NCI-H446 (cell line): ENCODE data around the gene GRID1.
A peak's percentile ranks its signal among the peaks of the same experiment; 100 is the strongest.

Experiments
- DNase-seq, 2 experiments: peaks; one replicate each; lab custom pipeline; 2025; lab: John Stamatoyannopoulos, UW

Gene GRID1

DNA sequence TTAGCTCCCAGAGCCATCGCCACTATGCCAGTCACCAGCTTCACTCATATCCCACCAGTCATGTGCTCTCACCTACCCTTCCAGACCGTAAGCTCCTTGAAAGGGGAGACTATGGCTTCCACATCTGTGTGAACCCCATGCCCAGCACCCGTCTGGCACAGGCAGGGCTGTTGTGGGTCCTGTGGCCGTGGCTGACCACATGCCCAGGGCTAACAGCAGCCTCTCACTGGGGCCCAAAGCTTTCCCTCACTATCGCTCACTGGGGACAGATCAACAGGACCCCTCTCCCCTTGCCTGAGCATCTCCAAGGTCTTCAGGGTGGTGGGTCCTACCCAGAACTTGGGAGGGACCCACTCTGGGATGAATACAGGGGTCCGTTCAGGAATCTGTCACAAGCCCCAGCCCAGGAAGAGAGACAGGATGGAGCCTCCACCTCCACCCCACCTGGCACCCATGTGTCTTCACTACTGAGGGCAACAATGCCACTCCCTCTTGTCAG is 303.9 kb downstream of the GRID1 start:
- DNase-seq: no peak

DNA sequence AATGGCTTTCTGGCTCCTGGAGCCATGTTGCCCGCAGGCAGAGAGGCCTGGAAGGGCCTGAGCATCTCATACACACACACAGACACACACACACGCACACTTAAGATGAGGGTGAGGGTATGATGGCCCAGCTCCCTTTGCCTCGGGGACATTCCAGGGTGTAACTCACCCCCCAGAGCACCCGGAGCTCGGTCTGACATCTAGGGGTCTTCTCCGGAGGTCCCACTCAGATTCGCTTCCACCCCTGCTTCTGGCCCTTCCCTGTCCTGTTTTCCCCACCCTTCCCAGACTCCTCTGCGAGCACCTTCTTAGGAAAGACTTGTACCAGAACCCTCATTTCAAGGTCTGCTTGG is 304.4 kb downstream of the GRID1 start:
- no peak for DNase-seq

DNA sequence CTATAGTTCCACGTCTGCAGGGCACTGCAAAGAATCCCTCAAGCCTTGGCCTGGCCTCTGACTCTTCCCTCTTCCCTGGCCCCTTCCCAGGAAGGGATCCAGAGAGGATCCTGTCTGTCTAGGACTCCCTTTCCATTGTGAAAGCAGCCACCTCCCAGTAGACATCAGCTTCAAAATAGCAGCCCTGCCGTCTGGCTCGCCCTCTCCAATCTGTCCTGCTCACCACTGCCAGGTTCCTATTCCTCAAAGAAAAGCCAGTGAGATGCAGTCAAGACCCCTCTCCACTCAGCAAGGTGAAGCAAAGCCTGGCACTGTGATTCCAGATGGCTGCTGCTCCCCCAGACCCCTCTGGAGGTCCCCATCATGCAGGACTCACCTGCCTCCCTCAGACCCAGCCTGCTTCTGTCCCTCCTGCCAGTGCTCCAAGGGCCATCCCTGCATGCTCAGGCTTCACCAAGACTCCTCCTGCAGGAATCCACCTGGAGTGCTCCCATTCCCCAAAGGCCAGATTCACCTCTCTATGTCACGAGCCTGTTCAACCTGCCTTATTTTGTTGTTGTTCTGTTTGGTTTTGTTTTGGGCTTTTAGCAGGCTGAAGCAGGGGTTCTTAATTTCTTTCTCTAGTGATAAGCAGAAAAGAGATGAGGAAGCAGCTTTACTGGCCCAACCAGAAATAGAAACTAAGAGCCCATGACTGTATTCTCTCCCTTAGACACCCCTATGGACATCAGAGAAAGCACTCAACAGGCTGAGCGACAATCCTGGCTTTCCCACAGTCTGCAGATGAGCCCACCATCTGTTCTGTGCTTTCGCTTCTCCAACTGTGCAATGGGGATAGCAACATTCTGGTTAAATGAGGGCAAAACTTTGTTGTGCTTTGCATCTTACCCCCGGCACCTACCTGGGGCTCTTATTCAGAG is 305.1 kb downstream of the GRID1 start:
- peak in 1 of 2 experiments; percentile 40 for DNase-seq

DNA sequence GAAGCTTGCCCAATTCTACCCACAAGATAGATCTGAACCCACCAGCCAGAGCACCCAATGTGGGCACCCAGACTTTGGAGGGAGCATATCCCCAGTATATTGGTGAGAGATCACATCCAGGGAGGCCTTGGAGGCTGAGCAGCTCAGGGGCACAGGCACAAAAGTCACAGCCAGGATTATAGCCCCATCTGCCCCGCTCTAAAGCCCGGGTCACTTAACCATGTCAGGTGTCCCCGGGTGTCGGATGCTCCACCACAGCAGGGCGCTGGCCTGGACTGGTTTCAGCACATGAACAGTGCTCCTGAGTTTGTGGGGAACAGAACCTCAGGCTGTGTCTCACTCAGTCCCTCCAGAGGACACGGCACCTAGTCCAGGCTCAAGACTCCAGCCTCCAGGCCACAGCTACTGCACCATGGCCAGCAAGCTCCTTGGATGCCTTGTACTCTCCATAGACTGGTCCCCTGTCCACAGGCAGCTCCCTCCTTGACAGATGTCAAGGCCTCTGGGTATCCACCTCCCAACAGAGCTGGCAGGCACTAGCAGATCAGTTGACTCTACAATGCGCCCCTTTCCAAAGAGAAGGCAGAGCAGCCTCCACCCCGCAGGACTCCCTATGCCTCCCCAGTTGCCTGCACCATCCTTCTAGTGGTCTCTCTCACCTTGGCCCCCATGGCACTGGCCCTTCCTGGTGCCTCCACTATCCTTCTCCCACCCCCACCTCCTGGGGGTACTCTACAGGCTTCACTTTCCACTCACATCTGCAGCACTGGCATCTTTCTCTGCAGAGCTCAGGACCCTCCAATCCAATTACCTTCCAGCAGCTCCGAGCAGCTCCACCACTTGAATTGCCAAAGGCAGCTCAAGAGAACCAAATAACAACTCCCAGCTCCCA is 306.0 kb downstream of the GRID1 start:
- DNase-seq: no peak

DNA sequence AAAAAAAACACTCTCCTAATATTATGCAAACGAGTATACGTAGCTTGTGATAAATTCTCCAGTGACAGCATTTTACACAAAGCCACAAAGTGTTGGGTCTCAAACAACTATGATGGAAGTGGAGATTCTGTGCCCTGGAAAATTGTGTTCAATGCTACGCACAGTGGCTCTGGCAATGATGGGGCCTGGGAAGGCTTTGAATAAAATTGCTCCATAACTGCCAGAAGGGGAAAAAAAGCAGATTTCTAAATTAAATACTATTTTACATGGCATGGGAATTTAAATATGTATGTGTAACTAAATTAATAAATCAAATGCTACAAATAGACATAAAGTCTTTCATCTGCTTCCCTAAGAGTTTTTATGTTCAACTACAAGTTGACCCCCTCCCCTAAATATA is 306.7 kb downstream of the GRID1 start:
- DNase-seq: no peak

DNA sequence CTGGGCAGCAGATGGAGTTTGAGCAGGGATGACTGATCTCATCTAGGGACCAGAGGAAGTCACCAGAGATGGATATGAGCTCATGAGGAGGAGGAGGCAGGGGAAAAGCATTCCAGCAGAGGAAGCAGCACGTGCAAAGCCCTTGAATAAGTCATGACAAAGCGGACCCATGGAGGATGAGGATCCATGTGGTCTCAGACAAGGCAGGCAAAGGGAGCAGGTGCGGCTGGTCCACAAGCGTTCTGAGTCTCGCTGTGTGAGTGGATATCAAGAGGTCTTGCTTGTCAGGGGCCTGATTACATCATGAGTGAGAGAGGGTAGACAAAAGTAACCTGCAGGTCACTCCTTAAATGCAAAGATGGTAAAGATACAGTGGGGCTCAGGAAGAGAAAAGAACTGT is 307.6 kb downstream of the GRID1 start:
- DNase-seq: no peak

DNA sequence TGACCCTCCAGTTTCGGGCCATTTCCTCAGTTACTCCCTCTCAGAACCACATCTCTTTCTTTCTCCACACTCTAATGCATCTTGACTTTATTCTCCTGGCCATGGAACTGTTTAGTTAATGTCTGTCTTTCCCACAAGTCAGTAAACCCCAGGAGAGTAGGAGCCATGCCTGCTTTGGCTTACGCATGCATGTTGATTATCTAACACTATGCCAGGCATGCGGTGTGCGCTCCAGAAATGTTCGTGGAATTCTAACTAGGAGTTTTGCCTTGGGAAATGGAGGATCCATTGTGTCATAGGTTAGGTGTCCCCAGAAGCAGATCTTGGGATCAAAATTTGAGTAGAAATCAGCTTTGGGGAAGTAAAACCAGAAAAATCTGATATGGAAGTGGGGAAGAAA is 308.9 kb downstream of the GRID1 start:
- DNase-seq: no peak

DNA sequence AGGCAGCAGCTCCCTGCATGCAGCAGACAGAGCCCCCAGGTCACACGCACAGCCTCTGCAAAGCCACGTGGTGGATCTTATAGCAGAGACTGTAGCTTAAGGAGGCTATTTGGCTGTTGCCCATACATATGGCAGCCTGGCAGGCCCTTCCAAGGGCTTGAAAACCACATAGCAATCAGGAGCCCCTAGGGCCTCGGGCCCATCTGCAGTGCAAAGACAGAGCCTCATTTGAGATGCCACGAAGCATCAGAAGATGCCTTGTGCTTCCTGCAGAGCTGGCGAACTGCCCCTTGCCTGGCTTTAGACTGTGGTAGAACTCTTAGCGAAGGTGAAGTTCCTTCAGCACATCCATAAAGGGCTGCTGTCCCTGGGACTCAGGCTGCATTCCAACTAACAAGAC is 309.9 kb downstream of the GRID1 start:
- DNase-seq: peak in 1 of 2 experiments; percentile 81

DNA sequence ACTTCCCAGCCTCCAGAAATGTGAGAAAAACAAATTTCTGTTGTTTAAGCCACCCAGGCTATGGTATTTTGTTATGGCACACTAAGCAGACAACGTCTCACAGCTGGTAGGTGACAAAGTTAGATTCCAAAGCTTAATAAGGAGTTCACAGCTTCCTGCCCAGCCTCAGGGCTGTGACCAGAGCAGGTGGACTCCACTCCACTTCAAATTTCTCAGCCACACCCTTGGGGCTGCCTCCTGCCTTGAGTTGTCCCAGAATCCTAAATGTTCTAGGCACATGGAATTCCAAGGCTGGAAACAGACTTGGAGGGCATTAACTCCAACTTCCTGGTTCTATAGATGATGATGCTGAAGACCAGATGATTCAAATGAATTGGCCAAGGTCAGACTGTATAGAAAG is 310.7 kb downstream of the GRID1 start:
- no peak for DNase-seq

DNA sequence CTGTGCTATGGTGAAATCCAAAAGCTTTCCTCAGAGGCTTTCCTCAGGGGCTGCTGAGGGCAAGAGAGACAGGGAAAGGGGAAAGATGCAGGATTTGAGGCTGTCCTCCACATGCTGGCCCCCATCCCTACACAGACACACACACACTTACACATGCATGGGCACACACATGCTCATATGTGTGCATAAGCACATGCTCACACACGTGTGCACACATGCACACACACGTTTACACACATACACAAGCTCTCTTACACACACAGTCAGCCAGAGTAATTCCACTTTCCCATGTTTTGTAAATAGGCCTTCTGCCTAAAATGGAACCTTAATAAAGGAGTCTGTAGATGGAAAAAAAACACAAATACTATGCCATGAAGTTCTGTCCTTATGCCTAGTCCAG is 312.9 kb downstream of the GRID1 start:
- no peak for DNase-seq

DNA sequence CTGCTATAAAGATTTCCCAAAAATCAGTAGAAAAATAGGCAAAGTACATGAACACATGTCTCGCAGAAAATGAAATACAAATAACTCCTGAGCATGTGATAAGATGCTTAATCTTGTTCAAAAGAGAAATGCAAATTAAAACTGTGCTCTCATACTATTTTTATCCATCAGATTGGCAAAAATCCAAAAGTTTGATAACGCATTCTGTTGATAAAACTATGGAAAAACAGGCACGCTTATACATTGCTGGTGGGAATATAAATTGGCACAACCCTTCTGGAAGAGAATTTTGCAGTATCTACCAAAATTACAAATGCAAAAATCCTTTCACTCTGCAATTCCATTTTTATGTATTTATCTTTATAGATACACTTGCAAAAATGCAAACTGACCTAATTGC is 315.0 kb downstream of the GRID1 start:
- no peak for DNase-seq

DNA sequence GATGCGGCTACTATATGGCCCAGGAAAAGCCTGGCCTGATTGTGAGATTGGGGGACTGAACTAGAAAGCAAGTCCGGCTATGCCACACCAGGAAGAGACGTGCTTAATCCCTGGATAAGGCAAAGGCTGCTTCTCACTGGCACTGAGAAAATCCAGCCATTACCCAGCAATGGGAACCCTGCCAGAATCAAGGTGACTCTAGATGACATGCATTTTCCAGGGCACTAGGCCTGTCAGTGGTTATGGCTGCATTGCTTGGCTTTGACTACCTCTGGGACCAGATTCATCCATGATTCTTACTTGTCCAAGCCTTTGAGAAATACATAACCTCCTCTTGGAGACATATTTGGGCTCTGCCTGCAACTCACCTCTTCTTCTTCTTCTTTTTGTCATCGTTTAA is 317.2 kb downstream of the GRID1 start:
- no peak for DNase-seq

DNA sequence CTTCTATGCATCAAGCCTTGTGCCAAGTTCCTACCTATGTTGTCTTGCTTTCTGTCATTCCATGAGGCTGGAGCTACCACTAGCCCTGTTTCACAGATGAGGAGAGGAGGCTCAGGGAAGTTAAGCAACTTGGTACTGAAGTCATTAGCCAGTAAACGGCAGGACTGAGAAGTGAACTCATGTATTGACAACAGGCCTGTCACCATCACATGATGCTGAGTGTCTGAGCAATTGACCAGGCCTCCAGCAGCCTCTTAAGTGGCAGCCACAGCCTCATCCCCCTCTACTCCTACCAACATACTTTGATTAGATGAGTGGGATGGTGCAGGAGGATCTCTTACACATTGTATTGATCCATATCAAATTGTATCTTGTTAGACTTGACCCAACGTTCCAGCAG is 317.6 kb downstream of the GRID1 start:
- no peak for DNase-seq

DNA sequence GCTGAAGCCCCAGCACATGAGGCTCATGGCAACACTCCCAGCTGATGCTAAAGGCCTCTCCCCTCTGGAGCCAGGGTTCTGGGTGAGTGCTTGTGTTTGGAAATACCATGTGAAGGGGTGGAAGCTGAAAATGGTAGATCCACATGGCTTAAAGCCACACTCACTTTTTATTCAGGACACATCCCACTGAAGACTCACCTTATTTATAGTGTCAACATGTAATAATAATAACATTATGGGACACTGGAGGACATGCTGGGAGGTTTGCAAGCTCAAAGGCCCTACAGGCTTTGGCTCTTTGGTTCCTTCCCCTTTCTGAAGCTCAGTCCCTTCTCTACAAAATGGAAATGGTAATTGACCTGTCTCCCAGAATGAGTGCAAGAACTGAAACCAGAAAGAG is 318.0 kb downstream of the GRID1 start:
- no peak for DNase-seq

DNA sequence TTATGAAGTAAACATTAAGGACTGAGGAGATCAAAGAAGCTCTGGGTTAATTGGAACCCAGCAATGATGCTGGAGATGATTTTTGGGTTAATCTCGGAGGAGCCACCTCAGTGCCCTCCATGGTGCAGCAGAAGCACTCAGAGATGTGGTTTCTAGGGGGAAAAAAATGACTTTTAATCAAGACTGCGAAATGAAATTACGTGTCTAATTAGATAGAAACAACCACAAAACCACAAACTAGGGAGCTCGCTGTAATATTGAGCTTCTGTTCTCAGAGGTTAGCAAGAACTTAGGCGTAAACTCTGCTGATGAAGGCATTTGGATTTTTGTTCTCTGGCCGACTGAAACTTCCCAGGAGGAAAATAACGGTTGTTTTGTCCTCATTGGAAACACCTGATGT is 319.0 kb downstream of the GRID1 start:
- DNase-seq: no peak

DNA sequence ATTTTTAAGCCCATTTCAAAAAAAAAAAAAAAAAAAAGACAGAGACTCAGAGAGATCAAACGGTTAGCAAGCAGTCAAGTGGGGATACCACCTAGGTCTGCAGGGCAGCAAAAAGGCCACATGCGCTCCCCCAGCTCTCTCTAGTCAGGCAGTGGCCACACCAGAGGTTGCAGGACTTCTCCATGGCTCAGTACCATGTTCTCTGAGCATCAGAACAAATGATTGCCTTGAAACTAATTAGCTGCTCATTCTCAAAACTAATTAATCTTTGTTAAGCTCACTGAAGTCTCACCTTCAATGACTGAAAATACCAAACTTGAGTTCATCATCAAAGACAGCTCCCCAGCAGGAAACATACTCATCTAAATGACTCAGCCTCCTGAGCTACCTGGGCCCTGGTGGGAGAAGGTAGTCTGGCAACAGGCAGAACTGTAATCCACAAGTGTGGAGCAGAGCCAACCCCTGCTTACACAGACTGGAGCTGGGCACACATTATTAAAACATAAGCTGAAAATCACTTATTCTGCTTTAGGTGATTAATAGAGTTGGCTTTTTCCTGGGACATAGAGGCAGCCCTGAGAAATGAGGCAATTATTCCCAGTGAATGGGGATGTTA is 319.6 kb downstream of the GRID1 start:
- no peak for DNase-seq

DNA sequence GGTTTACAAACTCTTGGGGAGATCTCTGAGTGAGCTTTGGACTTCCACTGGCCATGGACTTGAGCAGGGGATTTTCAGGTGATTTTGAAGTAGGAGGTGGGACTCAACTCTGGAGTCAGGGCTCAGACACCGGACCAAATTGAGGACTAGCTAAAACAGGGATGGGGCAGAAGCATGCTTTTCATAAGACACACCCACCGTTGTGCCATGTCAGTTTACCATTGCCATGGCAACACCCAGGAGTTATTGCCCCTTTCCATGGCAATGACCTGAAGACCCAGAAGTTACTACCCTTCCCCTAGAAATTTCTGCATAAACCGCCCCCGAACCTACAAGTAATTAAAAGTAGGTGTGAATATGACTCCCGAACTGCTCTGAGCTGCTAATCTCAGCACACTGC is 320.7 kb downstream of the GRID1 start:
- DNase-seq: no peak

DNA sequence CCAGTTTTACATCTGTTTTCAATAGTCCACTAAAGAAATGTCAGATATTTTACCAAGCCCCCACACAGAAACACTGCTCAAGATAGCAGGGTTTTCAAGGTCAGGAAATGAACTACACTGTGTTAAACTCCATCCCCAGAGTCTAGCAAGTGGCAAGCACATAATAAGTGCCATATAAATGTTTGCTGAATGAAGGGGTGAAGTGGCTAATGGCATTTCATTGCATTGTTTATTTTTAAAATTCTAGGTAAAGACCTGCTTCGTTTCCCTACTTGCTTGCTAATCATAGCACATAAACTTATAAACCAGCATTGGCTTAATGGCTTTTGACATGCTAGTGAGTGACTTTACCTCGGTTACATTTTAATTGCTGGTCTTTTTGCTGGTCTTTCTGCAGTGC is 322.6 kb downstream of the GRID1 start:
- no peak for DNase-seq

DNA sequence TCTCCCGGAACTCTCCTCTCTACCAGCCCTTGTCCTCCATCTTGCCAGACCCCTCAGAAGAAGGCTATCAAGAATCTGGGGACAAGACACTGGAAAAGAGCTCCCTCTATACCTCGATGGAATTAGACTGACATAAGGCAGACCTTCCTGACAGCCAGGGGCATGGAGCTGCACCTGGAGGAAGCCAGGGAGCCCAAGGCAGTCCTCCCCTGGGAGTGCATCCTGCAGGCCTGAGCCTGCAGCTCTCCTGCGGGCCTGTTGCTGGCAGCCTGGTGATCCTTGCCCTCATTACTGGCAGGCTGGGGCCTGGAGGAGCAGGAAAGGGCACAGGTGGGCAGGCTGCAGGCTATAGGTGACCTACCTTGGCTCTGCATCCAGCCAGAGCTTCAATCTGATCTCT is 323.4 kb downstream of the GRID1 start:
- no peak for DNase-seq

DNA sequence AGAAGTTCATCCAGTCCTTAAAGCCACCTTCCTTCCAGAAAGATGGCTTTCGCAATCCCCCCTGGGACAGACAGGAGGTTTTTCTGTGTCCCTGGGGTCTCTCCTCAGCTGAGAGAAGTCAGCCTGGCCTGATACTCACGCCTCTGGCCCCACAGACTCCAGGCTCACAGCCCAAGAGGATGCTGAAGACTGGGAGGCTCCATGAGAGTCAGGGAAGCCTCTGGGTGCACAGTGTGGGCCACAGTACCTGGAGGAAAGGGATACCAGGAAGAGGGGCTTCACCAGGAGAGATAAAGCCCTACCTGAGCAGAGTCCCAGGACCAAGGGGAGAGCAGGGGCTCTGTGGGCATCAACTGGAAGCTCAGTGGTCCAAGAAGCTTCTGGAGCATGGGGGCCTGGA is 324.4 kb downstream of the GRID1 start:
- no peak for DNase-seq

DNA sequence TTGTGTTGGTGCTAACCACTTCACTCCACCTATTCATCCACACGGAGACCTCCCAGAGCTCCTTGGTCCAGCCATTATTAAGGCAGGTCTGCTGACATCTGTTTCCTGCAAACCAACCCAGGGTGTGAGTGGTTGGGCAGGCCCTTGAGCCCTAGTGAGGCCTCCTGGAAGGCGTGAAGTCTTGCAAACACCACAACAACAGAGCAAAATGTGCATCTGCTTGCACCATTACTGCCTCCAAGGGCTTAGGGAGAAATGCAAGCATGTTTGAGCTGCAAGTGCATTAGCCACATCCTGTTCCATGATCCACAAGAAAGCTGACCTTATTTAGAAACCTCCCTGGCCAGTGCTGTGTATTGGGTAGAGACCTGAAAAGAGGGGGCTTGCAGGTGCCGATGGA is 325.5 kb downstream of the GRID1 start:
- DNase-seq: no peak

DNA sequence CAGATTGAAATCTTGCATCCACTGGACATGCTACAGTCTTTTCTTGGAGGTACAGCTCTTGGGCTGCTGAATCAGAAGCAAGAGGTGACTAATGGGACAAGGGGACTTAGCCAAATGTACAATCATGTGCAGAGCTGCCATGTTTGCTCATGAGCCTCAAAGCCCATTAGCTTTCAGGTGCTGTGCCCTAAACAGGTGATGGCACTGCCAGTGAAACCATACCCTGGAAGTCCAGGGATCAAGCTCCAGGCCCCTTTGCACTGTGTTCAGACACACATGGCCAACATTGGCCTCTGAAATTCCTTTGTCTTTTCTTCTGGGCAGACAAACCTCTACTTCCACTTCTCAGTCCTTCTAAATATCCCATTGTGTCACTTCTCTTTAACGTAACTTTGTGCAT is 328.2 kb downstream of the GRID1 start:
- no peak for DNase-seq

DNA sequence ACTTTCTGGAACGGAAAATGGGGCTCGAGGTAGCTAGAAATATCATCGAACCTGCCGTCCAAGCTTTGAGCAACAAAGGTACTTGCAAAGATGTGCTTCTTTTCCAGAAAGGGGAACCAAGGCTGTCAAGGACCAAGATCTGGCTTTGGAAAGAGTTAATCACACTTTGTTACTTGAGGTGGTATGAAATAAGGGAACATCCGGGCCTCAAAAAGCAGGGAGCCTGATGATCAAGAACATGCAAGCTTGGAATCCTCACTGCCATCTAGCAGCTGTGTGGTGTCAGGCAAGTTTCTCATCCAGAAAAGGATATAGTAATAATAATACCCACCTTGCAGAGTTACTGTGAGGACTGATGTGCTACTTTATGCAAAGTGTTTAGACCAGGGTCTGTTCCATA is 329.5 kb downstream of the GRID1 start:
- no peak for DNase-seq
